IMR-90 (cell line): ENCODE data around the gene UGT8. TPM values are rescaled to one million over a fixed set of nuclear protein-coding genes. Genes with fewer than 3 reads are reported as not detected.

ENCODE experiments used
- ATAC-seq: fragments of 200-7000 bp; cut with Tn5 transposase; 2 replicates; pipeline ENCODE4 v1.9.1; 2020; ENCODE audit warnings: low read depth, mild to moderate bottlenecking, moderate library complexity
- BruUV-seq: library from RNA; stranded (reverse); fragments of 400-500 nt; replicated peaks from 2 replicates; lab custom pipeline; 2021; lab: Mats Ljungman, UMichigan
- CTCF ChIA-PET: fragments of 300-600 bp; formaldehyde crosslinking; extraction: SDS; loops from one replicate; lab custom pipeline; 2021; ENCODE audit warnings: antibody characterized with exemption; lab: Yijun Ruan, JAX
- POLR2A ChIA-PET: fragments of 300-600 bp; sonication (Branson Sonifier 250); formaldehyde crosslinking; loops from one replicate; lab custom pipeline; 2022; ENCODE audit warnings: antibody characterized with exemption; ENCODE audit not compliant: unreplicated experiment; lab: Charles Lee
- DNase-seq: peaks from one replicate; pipeline ENCODE4 v3.0.0; 2013
- H2AFZ ChIP-seq: replicated peaks from 2 replicates; pipeline ENCODE3; 2013; ENCODE audit warnings: low read length, mild to moderate bottlenecking; ENCODE audit not compliant: poor library complexity
- H2AK5ac ChIP-seq: 2 replicates; pipeline ENCODE4 v1.6.1; 2013; ENCODE audit warnings: low read depth, low read length, inconsistent platforms
- H2AK9ac ChIP-seq: replicated peaks from 2 replicates; pipeline ENCODE3; 2013; ENCODE audit warnings: mild to moderate bottlenecking, low read depth, low read length, moderate library complexity; ENCODE audit not compliant: poor library complexity
- H2BK120ac ChIP-seq: 2 replicates; pipeline ENCODE4 v1.6.1; 2013; ENCODE audit warnings: low read depth, low read length, inconsistent platforms
- H2BK15ac ChIP-seq: 3 replicates; pipeline ENCODE4 v1.6.1; 2013; ENCODE audit warnings: low read depth, low read length, inconsistent platforms
- H2BK20ac ChIP-seq: 2 replicates; pipeline ENCODE4 v1.6.1; 2013; ENCODE audit warnings: low read depth, mild to moderate bottlenecking, inconsistent platforms, low read length, moderate library complexity
- H2BK5ac ChIP-seq: 2 replicates; pipeline ENCODE4 v1.6.1; 2013; ENCODE audit warnings: mild to moderate bottlenecking, low read depth, low read length, inconsistent platforms; ENCODE audit not compliant: poor library complexity, severe bottlenecking
- H3K14ac ChIP-seq: replicated peaks from 2 replicates; pipeline ENCODE4 v1.6.1; 2013; ENCODE audit warnings: low read depth, low read length, inconsistent platforms
- H3K18ac ChIP-seq: 2 replicates; pipeline ENCODE4 v1.6.1; 2013; ENCODE audit warnings: low read depth, low read length, control low read depth
- H3K23ac ChIP-seq: 2 replicates; pipeline ENCODE4 v1.6.1; 2013; ENCODE audit warnings: low read depth, low read length, inconsistent platforms
- H3K27ac ChIP-seq: 2 replicates; pipeline ENCODE4 v1.5.1; 2013; ENCODE audit warnings: mild to moderate bottlenecking, control low read depth, low read length; ENCODE audit not compliant: insufficient read depth
- H3K27me3 ChIP-seq: 2 replicates; pipeline ENCODE4 v1.6.1; 2013; ENCODE audit warnings: low read length; ENCODE audit not compliant: control insufficient read depth, insufficient read depth
- H3K36me3 ChIP-seq: 2 replicates; pipeline ENCODE4 v1.6.1; 2013; ENCODE audit warnings: low read length, mixed read lengths; ENCODE audit not compliant: control insufficient read depth, insufficient read depth
- H3K4ac ChIP-seq: 2 replicates; pipeline ENCODE4 v1.6.1; 2013; ENCODE audit warnings: low read depth, low read length, inconsistent platforms
- H3K4me1 ChIP-seq: 2 replicates; pipeline ENCODE4 v1.6.1; 2013; ENCODE audit warnings: low read length, mixed read lengths; ENCODE audit not compliant: control insufficient read depth, insufficient read depth
- H3K4me2 ChIP-seq: 2 replicates; pipeline ENCODE4 v1.6.1; 2013; ENCODE audit warnings: low read depth, mild to moderate bottlenecking, control low read depth, low read length, moderate library complexity
- H3K4me3 ChIP-seq: 2 replicates; pipeline ENCODE4 v1.5.1; 2013; ENCODE audit warnings: low read depth, mild to moderate bottlenecking, control low read depth, low read length, moderate library complexity; ENCODE audit not compliant: insufficient read depth
- H3K56ac ChIP-seq: 2 replicates; pipeline ENCODE4 v1.6.1; 2013; ENCODE audit warnings: low read length, inconsistent platforms; ENCODE audit not compliant: insufficient read depth; ENCODE audit errors: extremely low read depth
- H3K79me1 ChIP-seq, 2 experiments: 2 replicates each; pipeline ENCODE4 v1.6.1; 2013; ENCODE audit warnings: low read length in 2 of 2, inconsistent platforms in 1 of 2, low read depth in 1 of 2
- H3K9ac ChIP-seq: 2 replicates; pipeline ENCODE4 v1.6.1; 2013; ENCODE audit warnings: low read depth, low read length, control low read depth
- H3K9me1 ChIP-seq: 2 replicates; pipeline ENCODE4 v1.6.1; 2013; ENCODE audit warnings: low read length, inconsistent platforms; ENCODE audit not compliant: insufficient read depth
- H3K9me3 ChIP-seq: 2 replicates; pipeline ENCODE4 v1.6.1; 2013; ENCODE audit warnings: low read length; ENCODE audit not compliant: control insufficient read depth, insufficient read depth
- H4K20me1 ChIP-seq: 2 replicates; pipeline ENCODE4 v1.6.1; 2013; ENCODE audit warnings: low read length, inconsistent platforms; ENCODE audit not compliant: insufficient read depth
- H4K5ac ChIP-seq: 2 replicates; pipeline ENCODE4 v1.6.1; 2013; ENCODE audit warnings: mild to moderate bottlenecking, low read depth, low read length, control low read depth
- H4K8ac ChIP-seq, 2 experiments: 2 replicates each; pipeline ENCODE4 v1.6.1; 2013; ENCODE audit warnings: low read depth in 2 of 2, low read length in 2 of 2, control low read depth in 1 of 2, inconsistent platforms in 1 of 2
- H4K91ac ChIP-seq: 2 replicates; pipeline ENCODE4 v1.6.1; 2013; ENCODE audit warnings: low read depth, low read length, inconsistent platforms; ENCODE audit not compliant: insufficient read depth
- ELK1 ChIP-seq: fragments of 150-350 bp; IDR thresholded peaks from 2 replicates; pipeline ENCODE4 v1.6.1; 2016; ENCODE audit warnings: low read depth, mild to moderate bottlenecking, low read length, moderate library complexity, borderline replicate concordance
- MAFK ChIP-seq: IDR thresholded peaks from 2 replicates; pipeline ENCODE4 v1.6.1; 2012; ENCODE audit warnings: low read depth, low read length, improper control_type of control experiment
- NFE2L2 ChIP-seq: fragments of 150-350 bp; IDR thresholded peaks from 2 replicates; pipeline ENCODE4 v1.6.1; 2016; ENCODE audit warnings: low read depth, mild to moderate bottlenecking, low read length
- RAD21 ChIP-seq: IDR thresholded peaks from 2 replicates; pipeline ENCODE4 v1.6.1; 2012; ENCODE audit warnings: low read length, improper control_type of control experiment
- RCOR1 ChIP-seq: IDR thresholded peaks from 2 replicates; pipeline ENCODE4 v1.6.1; 2012; ENCODE audit warnings: mild to moderate bottlenecking, low read length, improper control_type of control experiment; ENCODE audit not compliant: insufficient replicate concordance
- RFX5 ChIP-seq: IDR thresholded peaks from 2 replicates; pipeline ENCODE4 v1.8.0; 2012; ENCODE audit warnings: low read depth, mild to moderate bottlenecking, low read length, moderate library complexity
- WGBS, 2 experiments: methylation state at CpG; one replicate each; pipeline versions ENCODE4 v1.1.5 to v1.1.7; 2013; ENCODE audit warnings: missing lambda C conversion rate in 2 of 2; ENCODE audit not compliant: insufficient read length in 1 of 2; ENCODE audit errors: extremely low coverage in 2 of 2; 5-methylcytosine and 5-hydroxymethylcytosine counted together
- dilution Hi-C: fragments of 300-500 bp; cut with HindIII; formaldehyde crosslinking; loops from one replicate; pipeline ENCODE4 v1.14.3; 2018; ENCODE audit warnings: low sequenced_read_pairs; ENCODE audit not compliant: unreplicated experiment
- in situ Hi-C: fragments of 300-500 bp; cut with MboI; formaldehyde crosslinking; loops from 3 replicates; pipeline ENCODE4 v1.14.3; 2019; ENCODE audit warnings: low sequenced_read_pairs, inconsistent platforms, mixed read lengths
- intact Hi-C: fragments of 100-400 bp; cut with micrococcal nuclease; formaldehyde crosslinking; loops from 2 replicates; pipeline ENCODE4 v1.10.0; 2022
- polyA plus RNA-seq, 3 experiments: library from polyadenylated mRNA; depleted of rRNA; stranded (reverse); fragments of >200 nt; gene quantifications; 2 replicates each; pipeline ENCODE4 v1.2.3, GENCODE V29; 2012; ENCODE audit warnings: low replicate concordance in 1 of 3
- total RNA-seq: library from RNA; depleted of rRNA; stranded (reverse); fragments of >200 nt; gene quantifications from 2 replicates; pipeline ENCODE4 v1.2.3, GENCODE V29; 2012

The UGT8 gene
- total and polyA plus RNA-seq, 2 of the 4 experiments (the other 2 are of a cell fraction), result not detected

- H4K8ac ChIP-seq, result no peak overlapping the region
- no peaks in the 10 kb centered on the region for H3K9me1 ChIP-seq
- no peak overlapping the region for H2BK120ac ChIP-seq
- H3K4me1 ChIP-seq, result no peaks in the 10 kb centered on the region
- TF ChIP-seq MAFK (peak; percentile 64; the same call in 1 of the 2 replicates), RFX5 (no peak), RCOR1 (no peak), ELK1 (no peak), NFE2L2 (no peak), RAD21 (no peak)
- no peak overlapping the region for H3K9ac ChIP-seq
- WGBS, 2 experiments, result no CpG with 5 or more reads among the region's 4 CpGs
- intact Hi-C loops (no loop called here), in situ Hi-C loops (no loop called here), dilution Hi-C loops (no loop called here)
- ATAC-seq, result no peak
- H2BK5ac ChIP-seq, result no peak overlapping the region
- H2BK20ac ChIP-seq, result no peak overlapping the region
- no peak overlapping the region for H4K91ac ChIP-seq
- H3K4ac ChIP-seq, result no peak overlapping the region
- no peak overlapping the region for H3K56ac ChIP-seq
- H3K23ac ChIP-seq, result no peak overlapping the region
- no peaks in the 10 kb centered on the region for H3K79me1 ChIP-seq
- no peak overlapping the region for H2AFZ ChIP-seq
- H2AK9ac ChIP-seq, result no peak overlapping the region
- H3K36me3 ChIP-seq, result no peaks in the 10 kb centered on the region
- H4K20me1 ChIP-seq, result no peaks in the 10 kb centered on the region
- H2BK15ac ChIP-seq, result no peak overlapping the region
- no peak overlapping the region for H3K4me2 ChIP-seq
- no peak overlapping the region for H4K5ac ChIP-seq
- H3K18ac ChIP-seq, result no peak overlapping the region
- no peak overlapping the region for H3K27ac ChIP-seq
- H2AK5ac ChIP-seq, result no peak overlapping the region
- CTCF ChIA-PET, result no interaction called here
- no peaks in the 10 kb centered on the region for H3K27me3 ChIP-seq
- BruUV-seq, result no TSS peak
- H3K4me3 ChIP-seq, result no peak overlapping the region
- no peak overlapping the region for H3K14ac ChIP-seq
- POLR2A ChIA-PET, result no interaction called here
- DNase-seq, result no peak
- no peaks in the 10 kb centered on the region for H3K9me3 ChIP-seq
Observed at GRCh38 chr4:114642173-114642780, 43.7 kb downstream of the UGT8 start.
